Fibroblast of lung (primary cell): ENCODE data around the gene CMSS1. TPM values are rescaled to one million over a fixed set of nuclear protein-coding genes. Genes with fewer than 3 reads are reported as not detected.

Source experiments
- DNase-seq, 2 donors: peaks; one replicate each; pipeline versions ENCODE4 v3.0.0 to v3.0.0-alpha.2; 2010; ENCODE audit warnings: low read depth in 2 of 2
- H2AFZ ChIP-seq: 2 replicates; pipeline ENCODE4 v1.5.1; 2012; ENCODE audit warnings: low read length, control low read depth, inconsistent platforms
- H3K27ac ChIP-seq: 2 replicates; pipeline ENCODE4 v1.5.1; 2011; ENCODE audit warnings: low read length, control low read depth; ENCODE audit not compliant: insufficient read depth
- H3K27me3 ChIP-seq: 2 replicates; pipeline ENCODE4 v1.5.1; 2011; ENCODE audit warnings: mild to moderate bottlenecking, low read length; ENCODE audit not compliant: control insufficient read depth, insufficient read depth
- H3K36me3 ChIP-seq: 2 replicates; pipeline ENCODE4 v1.5.1; 2011; ENCODE audit warnings: low read length; ENCODE audit not compliant: control insufficient read depth, insufficient read depth
- H3K4me1 ChIP-seq: 2 replicates; pipeline ENCODE4 v1.5.1; 2011; ENCODE audit warnings: low read length; ENCODE audit not compliant: control insufficient read depth, insufficient read depth; ENCODE audit errors: extremely low read depth
- H3K4me2 ChIP-seq: 2 replicates; pipeline ENCODE4 v1.5.1; 2011; ENCODE audit warnings: low read length, control low read depth; ENCODE audit not compliant: insufficient read depth; ENCODE audit errors: extremely low read depth
- H3K4me3 ChIP-seq, 4 experiments: fragments of 200-600 bp in 1 of 4; sonication (generic) in 1 of 4; replicated peaks in 1 of 4; 2 replicates each; pipeline ENCODE4 v1.5.1; 2011 to 2016; ENCODE audit warnings: low read length in 4 of 4, low read depth in 3 of 4, mild to moderate bottlenecking in 3 of 4, control low read depth in 2 of 4, inconsistent platforms in 1 of 4, mixed read lengths in 1 of 4; ENCODE audit not compliant: insufficient read depth in 1 of 4; ENCODE audit errors: control extremely low read depth in 1 of 4
- H3K79me2 ChIP-seq: 2 replicates; pipeline ENCODE4 v1.5.1; 2012; ENCODE audit warnings: mild to moderate bottlenecking, low read length, inconsistent platforms; ENCODE audit not compliant: control insufficient read depth, insufficient read depth
- H3K9ac ChIP-seq: 2 replicates; pipeline ENCODE4 v1.5.1; 2011; ENCODE audit warnings: mild to moderate bottlenecking, low read length, control low read depth; ENCODE audit not compliant: insufficient read depth
- H3K9me3 ChIP-seq: 2 replicates; pipeline ENCODE4 v1.5.1; 2012; ENCODE audit warnings: low read depth, low read length; ENCODE audit not compliant: control insufficient read depth, insufficient read depth
- H4K20me1 ChIP-seq: 2 replicates; pipeline ENCODE4 v1.5.1; 2011; ENCODE audit warnings: low read length; ENCODE audit not compliant: control insufficient read depth, insufficient read depth; ENCODE audit errors: extremely low read depth
- EZH2 ChIP-seq: IDR thresholded peaks from 2 replicates; pipeline ENCODE4 v1.5.1; 2012; ENCODE audit warnings: low read length, control low read depth, mild to moderate bottlenecking; ENCODE audit errors: missing control alignments
- polyA plus RNA-seq, 2 donors: library from polyadenylated mRNA; depleted of rRNA in 1 of 2; stranded (reverse) in 1 of 2; unstranded in 1 of 2; fragments of >200 nt; gene quantifications; 2 replicates each; pipeline ENCODE4 v1.2.1, GENCODE V29; 2011 to 2012; ENCODE audit warnings: missing spikeins in 1 of 2
- total RNA-seq: library from RNA; depleted of rRNA; stranded (reverse); fragments of >200 nt; gene quantifications from 2 replicates; pipeline ENCODE4 v1.2.1, GENCODE V29; 2014
- TF ChIP-seq, protein P1 (sequence below), 2 donors: IDR thresholded peaks in 1 of 2; conservative IDR thresholded peaks in 1 of 2; 1 replicate in 1 of 2; 2 replicates in 1 of 2; pipeline ENCODE4 v1.5.1; 2011 to 2012; ENCODE audit warnings: low read length in 2 of 2, control low read depth in 1 of 2, inconsistent platforms in 1 of 2, low read depth in 1 of 2, mild to moderate bottlenecking in 1 of 2

CMSS1 gene
- total and polyA plus RNA-seq, 2 donors (not counting 1 experiment from before 2014, with no cell fraction given), result 6.9 to 13.2 TPM

DNA sequence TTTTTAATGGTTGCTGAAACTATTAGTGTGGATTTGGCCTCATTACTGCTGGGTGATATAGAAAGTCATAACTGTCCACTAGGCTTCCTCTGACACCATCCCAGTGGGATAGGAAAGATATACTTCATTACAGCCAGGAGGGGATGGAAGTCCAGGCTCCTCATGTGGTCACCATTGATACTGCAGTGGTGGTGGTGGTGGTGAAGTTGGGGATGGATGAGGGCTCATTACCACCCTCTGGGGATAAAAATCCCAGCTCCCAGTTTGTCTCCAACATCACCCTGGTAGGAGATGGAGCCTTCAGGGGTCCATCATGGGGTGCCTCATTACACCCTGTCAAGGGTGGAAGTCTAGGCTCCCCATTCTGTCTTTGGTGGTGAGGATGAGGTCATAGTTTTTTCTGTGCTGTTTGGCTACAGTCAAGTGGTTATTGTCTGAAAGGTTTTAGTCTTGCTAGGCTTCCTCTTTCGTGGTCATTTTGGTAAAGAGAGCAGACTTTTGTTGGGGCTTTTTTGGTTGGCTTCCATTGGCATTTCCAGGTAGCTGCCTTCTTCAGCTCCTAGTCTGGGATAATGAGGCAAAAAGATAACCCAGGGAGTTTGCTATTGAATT is 326.7 kb downstream of the CMSS1 start:
- H3K4me2 ChIP-seq, result no peak overlapping the region
- H3K27me3 ChIP-seq, result no peaks in the 10 kb centered on the region
- H3K4me3 ChIP-seq, result no peak overlapping the region
- H3K27ac ChIP-seq, result no peak overlapping the region
- H3K36me3 ChIP-seq, result no peaks in the 10 kb centered on the region
- TF ChIP-seq EZH2, result no peak
- TF ChIP-seq, protein P1, sequence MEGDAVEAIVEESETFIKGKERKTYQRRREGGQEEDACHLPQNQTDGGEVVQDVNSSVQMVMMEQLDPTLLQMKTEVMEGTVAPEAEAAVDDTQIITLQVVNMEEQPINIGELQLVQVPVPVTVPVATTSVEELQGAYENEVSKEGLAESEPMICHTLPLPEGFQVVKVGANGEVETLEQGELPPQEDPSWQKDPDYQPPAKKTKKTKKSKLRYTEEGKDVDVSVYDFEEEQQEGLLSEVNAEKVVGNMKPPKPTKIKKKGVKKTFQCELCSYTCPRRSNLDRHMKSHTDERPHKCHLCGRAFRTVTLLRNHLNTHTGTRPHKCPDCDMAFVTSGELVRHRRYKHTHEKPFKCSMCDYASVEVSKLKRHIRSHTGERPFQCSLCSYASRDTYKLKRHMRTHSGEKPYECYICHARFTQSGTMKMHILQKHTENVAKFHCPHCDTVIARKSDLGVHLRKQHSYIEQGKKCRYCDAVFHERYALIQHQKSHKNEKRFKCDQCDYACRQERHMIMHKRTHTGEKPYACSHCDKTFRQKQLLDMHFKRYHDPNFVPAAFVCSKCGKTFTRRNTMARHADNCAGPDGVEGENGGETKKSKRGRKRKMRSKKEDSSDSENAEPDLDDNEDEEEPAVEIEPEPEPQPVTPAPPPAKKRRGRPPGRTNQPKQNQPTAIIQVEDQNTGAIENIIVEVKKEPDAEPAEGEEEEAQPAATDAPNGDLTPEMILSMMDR (conservative IDR thresholded peaks at IDR 0.05 in 1 of 2, IDR thresholded peaks at IDR 0.05 in 1 of 2; ENCODE audit: low read depth in 1 of 2, low read length in 2 of 2), result no peak
- H2AFZ ChIP-seq, result no peak overlapping the region
- H3K9me3 ChIP-seq, result no peaks in the 10 kb centered on the region
- no peaks in the 10 kb centered on the region for H4K20me1 ChIP-seq
- no peak overlapping the region for H3K9ac ChIP-seq
- H3K79me2 ChIP-seq, result no peaks in the 10 kb centered on the region
- H3K4me1 ChIP-seq, result no peaks in the 10 kb centered on the region
- DNase-seq, result no peak

DNA sequence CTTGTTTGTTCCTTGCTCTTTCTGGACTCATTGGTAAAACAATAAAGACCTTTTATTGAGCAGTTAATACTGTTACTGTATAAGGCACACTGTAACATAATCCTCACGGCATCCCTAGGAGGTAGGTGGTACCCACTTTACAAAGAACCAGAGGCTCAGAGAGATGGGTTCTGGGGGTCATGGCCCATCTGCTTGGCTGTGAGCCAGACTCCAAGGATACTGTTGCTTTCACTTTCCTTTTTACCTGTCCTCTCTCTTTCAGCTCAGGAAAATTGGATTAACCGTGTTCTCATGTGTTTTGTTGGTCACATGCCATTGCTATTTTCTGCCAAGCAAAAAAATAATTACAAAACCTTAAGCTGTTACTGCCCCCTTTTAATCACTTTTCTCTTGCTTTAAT is 331.5 kb downstream of the CMSS1 start:
- H3K4me3 ChIP-seq, result no peak overlapping the region
- no peaks in the 10 kb centered on the region for H4K20me1 ChIP-seq
- TF ChIP-seq, protein P1 (conservative IDR thresholded peaks at IDR 0.05 in 1 of 2, IDR thresholded peaks at IDR 0.05 in 1 of 2; ENCODE audit: low read depth in 1 of 2, low read length in 2 of 2), result no peak
- no peak for TF ChIP-seq EZH2
- no peaks in the 10 kb centered on the region for H3K27me3 ChIP-seq
- H2AFZ ChIP-seq, result no peak overlapping the region
- no peak overlapping the region for H3K27ac ChIP-seq
- H3K9ac ChIP-seq, result no peak overlapping the region
- H3K4me2 ChIP-seq, result no peak overlapping the region
- no peaks in the 10 kb centered on the region for H3K4me1 ChIP-seq
- no peak for DNase-seq
- no peaks in the 10 kb centered on the region for H3K36me3 ChIP-seq
- no peaks in the 10 kb centered on the region for H3K9me3 ChIP-seq
- no peaks in the 10 kb centered on the region for H3K79me2 ChIP-seq

DNA sequence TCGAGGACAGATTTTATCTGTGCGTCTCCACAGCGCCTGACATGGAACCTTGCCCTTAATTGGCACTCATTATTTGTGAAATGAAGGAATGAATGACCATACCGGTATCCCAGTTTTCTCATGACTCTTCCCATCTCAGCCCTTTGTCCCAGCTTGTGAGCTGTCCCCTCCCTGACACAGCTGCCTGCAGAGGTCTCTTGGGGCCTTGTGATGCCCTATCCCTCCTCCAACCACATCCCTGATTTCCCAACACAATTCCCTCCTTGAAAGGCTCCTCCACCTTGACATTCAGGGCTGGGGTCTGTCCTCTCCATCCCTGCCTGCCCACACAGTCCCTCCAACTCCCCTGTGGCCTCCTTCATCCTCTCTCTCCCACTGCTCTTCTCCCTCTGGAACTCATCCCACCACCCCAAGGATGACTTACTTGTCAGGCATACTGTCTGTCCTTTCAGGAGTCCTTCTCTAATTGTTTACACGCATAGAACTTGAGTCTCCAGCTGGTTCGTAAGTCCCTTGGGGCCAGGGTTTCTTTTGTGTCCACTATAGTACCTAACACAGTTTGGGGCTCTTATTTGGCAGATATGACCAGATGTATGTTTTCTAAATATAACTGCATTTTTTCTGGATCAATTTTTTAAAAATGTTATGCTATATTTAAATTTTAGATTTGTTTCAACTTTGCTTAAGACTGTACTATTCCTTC is 332.2 kb downstream of the CMSS1 start:
- DNase-seq, result no peak
- TF ChIP-seq, protein P1 (conservative IDR thresholded peaks at IDR 0.05 in 1 of 2, IDR thresholded peaks at IDR 0.05 in 1 of 2; ENCODE audit: low read depth in 1 of 2, low read length in 2 of 2), result no peak
- TF ChIP-seq EZH2, result no peak
- no peak overlapping the region for H2AFZ ChIP-seq

More for the DNA sequence above, 332.2 kb downstream of the CMSS1 start:
- Histone ChIP-seq H3K4me3 (no peak overlapping the region), H3K36me3 (no peaks in the 10 kb centered on the region), H3K9me3 (no peaks in the 10 kb centered on the region), H3K4me1 (no peaks in the 10 kb centered on the region), H4K20me1 (no peaks in the 10 kb centered on the region), H3K79me2 (no peaks in the 10 kb centered on the region), H3K4me2 (no peak overlapping the region), H3K9ac (no peak overlapping the region), H3K27me3 (no peaks in the 10 kb centered on the region), H3K27ac (no peak overlapping the region)
